GM18870 (cell line): ENCODE data around the gene OR51B5.
"Not testable (repeated sequence)": the region's sequence is repeated elsewhere in the genome, so short reads cannot be mapped to it uniquely, and the experiment has no call there.

Experiments
- ATAC-seq: cut with Tn5 transposase; IDR thresholded peaks from one replicate; pipeline ENCODE4 v1.9.1; 2021; ENCODE audit warnings: moderate library complexity; ENCODE audit not compliant: unreplicated experiment

The OR51B5 gene

DNA sequence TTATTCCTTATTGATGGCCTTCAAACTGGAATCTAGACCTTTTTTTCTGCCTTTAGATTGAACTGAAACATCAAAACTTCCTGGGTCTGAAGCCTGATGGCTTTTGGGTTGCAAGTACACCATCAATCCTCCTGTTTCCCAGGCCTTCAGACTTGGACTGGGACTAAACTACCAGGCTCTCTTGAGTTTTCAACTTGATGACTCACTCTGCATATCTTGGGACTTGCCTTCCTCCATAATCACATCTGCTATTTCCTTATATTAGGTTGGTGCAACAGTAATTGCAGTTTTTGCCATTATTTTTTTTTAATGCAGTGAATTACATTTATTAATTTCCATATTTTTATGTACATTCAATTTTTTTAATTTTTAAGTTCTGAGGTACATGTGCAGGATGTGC is 7.0 kb downstream of the OR51B5 start:
- no peak for ATAC-seq

DNA sequence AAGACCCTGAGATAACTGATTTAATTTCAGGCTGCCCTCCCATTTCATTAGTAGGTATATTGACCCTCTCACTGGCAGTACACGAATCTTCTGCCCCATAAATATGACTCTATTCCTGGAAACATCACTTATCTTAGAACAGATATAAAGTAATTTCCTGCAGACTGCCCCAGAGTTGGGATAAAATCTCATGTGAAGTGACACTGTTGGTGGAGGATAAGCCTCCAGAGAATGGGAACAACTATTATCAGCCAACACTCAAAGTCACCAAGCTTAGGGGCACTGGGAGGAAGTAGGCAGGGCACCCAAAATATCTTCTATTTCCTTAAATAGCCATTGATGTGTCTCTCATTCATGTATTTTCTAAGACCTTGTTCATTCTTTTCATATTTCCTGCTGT is 8.2 kb downstream of the OR51B5 start:
- ATAC-seq, result no peak

DNA sequence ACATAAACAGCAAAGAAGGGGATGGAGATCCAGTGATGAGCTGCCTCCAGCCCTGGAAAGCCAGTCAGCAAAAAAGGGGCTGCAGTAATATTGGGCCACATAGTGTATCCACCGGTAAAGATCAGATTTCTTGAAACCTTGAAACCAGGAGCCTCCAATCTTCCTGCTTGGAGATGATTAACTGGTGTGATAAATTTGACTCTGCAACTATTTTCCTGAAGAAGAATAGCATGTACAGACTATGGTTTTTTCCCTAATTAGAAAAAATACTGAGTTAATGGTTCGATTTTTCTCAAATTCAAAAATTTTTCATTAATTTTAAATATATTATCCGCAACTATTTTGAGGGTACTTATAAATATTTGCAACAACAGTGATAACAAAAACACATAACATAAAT is 19.1 kb downstream of the OR51B5 start, which contains the start of gene OR51B2:
OR51B2 (minus strand) TSS at position 101 of the 400 bp plus-strand sequence; CDS start at position 101, 0 bp downstream.
- no peak for ATAC-seq

DNA sequence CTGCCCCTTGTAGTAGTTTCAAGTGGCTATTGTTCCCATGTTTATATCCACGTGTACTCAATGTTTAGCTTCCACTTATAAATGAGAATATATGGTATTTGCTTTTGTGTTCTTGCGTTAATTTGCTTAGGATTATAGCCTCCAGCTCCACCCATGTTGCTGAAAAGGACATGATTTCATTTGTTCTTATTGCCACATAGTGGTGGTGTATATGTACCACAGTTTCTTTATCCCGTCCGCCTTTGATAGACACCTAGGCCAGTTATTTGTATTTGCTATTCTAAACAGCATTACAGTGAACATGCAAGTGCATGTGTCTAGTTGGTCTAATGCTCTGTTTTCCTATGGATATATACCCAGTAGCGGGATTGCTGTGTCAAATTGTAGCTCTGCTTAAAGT is 26.0 kb downstream of the OR51B5 start:
- ATAC-seq, result no peak

DNA sequence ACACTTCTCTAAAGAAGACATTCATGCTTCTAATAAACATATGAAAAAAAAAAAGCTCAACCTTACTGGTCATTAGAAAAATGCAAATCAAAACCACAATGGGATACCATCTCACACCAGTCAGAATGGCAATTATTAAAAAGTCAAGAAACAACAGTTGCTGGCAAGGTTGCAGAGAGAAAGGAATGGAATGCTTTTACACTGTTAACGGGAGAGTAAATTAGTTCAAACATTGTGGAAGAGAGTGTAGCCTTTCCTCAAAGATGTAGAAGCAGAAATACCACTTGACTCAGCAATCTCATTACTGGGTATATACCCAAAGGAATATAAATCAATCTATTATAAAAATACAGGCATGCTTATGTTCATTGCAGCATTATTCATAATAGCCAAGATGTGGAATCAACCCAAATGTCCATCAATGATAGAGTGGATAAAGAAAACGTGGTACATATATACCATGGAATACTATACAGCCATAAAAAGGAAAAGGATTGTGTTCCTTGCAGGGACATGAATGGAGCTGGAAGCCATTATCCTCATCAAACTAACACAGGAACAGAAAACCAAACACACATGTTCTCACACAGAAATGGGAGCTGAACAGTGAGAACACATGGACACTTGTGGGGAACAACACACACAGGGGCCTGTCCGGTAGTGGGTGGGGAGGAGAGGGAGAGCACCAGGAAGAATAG is 29.8 kb downstream of the OR51B5 start:
- not testable (repeated sequence) for ATAC-seq

DNA sequence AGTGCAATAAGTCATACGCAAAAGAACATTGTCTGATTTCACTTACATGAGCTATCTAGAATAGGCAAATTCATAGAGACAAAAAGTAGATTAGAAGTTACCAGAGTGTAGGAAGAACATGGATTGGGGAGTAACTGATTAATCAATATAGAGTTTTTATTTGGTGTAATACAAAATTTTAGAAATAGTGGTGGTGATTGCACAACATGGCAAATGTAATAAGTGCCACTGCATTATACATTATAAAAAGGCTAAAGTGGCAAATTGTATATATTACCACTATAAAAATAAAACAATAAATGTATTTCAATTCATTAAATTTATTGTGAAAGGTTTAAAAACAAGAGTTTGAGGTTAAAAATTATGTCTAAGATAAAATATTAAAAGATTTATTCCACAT is 32.9 kb downstream of the OR51B5 start:
- ATAC-seq, result no peak

DNA sequence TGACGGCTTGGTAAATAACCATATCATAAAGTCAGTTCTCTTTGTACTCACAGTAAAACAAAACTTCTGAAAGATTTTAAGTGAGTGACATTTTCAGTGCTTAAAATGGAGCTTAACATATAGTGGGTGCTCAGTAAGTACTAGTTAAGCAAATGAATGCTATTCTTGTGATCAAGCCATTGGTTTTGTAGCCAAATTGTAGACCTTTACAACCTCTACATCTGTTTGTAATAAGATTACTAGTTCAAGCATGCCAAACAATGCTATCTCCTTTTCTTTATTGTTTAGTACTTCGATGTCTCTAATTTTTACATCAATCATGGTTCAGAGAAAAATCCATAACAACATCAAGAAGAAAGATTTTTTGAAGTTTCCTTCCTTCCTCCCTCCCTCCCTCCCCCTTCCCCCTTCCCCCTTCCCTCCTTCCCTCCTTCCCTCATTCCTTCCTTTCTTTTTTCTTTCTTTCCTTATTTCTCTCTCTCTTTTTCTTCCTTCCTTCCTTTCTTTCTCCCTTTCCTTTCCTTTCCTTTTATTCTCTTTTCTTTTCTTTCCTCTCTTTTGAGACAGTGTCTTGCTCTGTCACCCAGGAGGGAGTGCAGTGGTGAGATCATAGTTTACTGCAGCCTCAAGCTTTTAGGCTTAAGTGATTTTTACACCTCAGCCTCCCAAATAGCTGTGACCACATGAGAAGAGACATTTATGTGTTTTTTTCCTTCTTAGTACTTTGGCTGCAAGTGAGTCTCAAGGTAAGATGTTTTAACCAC is 35.9 kb downstream of the OR51B5 start:
- no peak for ATAC-seq

DNA sequence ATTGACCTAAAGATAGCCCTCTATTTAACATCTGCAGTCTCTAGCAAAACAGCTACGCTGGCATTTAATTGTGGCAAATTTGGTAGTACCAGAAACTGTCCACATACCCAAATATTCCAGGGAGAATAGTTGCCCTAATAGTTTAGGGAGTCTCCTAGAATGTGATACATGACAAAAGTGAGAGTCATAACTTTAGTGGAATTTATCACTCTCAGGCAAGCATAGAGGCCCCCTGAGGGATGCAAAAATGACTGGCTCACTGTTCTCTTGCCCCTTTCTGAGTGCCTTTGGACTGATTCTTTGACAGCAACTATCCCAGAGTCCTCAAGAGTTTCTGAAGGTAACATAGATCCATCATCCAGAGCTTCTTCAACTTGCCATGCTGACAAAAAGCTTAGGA is 39.3 kb downstream of the OR51B5 start:
- ATAC-seq, result no peak

DNA sequence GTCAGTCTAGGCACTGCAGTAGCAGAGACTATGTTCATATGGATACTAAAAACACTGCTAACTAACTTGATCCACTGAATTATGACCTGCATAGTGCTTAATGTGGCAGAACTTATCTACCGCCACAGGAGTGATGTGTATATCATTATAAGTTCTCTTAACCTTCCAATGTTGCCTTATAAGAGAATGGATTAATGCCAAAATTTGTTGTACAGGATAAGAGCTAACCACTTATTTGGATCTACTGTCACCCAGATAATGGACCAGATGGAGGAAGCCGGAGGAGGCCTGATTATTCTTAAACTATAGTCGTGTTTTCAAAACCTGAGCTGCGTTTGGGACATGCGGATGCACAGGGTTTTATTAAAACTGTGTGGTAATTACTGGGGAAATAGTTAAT is 39.7 kb downstream of the OR51B5 start:
- no peak for ATAC-seq

DNA sequence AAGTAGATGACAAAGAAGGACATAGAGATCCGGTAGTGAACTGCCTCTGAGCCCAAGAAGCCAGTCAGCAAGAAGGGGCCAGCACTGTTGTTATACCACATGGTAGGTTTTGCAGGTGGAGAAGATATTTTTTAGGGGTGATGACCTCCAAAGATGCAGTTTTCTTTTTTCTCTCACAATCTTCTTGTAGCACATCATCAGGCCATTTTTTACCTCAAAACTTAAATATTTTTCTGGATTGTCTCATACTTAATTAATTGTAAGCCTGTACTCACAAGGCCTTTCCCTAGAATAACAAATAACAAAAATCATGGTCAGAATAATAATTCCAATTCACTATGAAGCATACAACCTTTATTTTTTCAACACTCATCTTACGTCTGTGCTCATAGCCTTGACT is 41.5 kb downstream of the OR51B5 start, which contains the start of gene OR51B4:
OR51B4 (minus strand) TSS at position 101 of the 400 bp plus-strand sequence; CDS start at position 101, 0 bp downstream.
- no peak for ATAC-seq

DNA sequence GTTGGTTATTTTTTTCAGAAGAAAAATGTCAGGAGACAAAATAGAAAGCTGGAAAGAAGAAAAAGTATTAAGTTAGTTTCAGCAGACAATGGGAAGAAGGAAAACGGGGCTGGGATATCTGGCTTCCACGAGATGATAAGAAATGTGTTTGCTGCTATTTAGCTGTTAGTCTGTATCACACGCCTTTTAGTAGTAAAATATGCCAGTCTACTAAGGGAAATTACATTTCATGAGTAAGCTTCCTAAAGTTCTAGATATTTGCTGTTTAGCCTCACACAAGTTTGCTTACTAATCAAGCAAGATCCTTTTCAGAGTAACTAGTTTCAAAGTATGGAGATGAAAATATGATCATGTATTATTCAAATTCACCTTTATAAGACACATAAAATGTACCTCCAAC is 43.1 kb downstream of the OR51B5 start:
- no peak for ATAC-seq

DNA sequence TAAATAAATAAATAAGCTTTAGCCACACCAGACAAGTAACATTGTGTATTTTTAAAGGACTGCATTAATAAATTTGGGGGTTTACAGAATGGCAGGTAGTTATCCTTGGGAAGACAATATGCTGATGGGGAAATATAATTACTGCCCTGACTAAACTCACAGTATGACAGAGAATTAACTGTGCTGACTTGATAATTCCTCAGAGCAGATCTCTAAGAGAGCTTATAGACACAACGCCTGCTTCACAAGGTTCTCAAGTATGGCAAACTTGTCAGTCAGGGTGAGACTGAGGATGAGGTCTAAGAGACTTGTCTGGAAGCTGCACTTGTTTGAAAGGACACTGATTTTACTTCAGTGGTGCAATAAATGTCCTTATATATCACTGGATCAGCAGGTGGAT is 44.9 kb downstream of the OR51B5 start:
- no peak for ATAC-seq

DNA sequence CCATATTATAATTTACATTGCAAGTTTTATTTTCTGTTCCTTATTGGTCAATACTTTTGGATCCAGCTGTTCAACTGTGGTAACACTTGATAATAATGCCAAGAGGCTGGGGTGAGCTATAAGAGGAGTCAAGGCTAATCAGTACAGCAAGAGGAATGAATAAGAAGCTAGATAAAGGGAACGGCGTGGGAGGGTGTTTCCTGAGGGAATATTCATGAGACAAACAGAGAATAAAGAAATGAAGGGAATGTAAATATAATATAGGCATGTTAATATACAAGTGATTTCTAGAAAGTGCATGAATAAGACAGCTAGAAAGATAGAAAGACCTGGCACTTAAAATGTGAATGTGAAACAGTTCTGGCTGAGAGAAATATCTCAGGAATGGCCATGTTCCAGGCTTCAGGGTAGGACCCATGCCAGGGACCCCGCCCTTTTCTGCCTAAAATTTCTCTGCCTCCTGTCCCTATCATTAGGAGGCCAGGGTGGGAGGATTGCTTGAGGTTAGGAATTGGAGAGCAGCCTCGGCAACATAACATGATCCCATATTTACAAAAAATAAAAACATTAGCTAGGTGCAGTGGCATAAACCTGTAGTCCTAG is 45.5 kb downstream of the OR51B5 start:
- ATAC-seq, result no peak

DNA sequence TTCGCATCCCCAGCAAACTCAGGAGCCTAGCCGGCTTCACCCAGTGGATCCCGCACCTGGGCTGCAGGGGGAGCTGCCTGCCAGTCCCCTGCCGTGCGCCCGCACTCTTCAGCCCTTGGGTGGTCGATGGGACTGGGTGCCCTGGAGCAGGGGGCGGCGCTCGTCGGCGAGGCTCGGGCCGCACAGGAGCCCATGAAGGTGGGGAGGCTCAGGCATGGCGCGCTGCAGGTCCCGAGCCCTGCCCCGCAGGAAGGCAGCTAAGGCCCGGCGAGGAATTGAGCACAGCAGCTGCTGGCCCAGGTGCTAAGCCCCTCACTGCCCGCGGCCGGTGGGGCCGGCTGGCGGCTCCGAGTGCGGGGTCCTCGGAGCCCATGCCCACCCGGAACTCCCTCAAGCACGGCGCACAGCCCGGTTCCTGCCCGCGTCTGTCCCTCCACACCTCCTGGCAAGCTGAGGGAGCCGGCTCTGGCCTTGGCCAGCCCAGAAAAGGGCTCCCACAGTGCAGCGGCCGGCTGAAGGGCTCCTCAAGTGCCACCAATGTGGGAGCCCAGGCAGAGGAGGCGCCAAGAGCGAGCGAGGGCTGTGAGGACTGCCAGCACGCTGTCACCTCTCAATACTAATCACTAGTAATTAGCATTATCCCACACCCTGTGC is 48.9 kb downstream of the OR51B5 start:
- not testable (repeated sequence) for ATAC-seq

DNA sequence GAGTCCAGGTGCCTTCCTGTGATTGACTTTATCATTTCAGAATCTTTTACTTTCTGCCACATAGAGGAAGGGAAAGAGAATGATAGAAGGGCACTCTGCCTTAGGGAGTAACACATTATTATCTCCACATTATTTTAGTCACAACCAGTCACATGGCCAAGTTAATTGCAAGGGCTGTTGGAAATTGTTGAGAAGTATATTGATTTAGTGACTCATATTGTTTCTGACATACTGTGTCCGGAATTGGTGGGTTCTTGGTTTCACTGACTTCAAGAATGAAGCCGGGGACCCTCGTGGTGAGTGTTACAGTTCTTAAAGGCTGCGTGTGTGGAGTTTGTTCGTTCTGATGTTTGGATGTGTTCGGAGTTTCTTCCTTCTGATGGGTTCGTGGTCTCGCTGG is 50.3 kb downstream of the OR51B5 start:
- ATAC-seq, result no peak
